ENCODE data around the gene TAP1. TPM values are rescaled to one million over a fixed set of nuclear protein-coding genes. Genes with fewer than 3 reads are reported as not detected.

TAP1 gene
- total RNA-seq, 1 donor from 2014 or later, result 50.6 TPM

DNA sequence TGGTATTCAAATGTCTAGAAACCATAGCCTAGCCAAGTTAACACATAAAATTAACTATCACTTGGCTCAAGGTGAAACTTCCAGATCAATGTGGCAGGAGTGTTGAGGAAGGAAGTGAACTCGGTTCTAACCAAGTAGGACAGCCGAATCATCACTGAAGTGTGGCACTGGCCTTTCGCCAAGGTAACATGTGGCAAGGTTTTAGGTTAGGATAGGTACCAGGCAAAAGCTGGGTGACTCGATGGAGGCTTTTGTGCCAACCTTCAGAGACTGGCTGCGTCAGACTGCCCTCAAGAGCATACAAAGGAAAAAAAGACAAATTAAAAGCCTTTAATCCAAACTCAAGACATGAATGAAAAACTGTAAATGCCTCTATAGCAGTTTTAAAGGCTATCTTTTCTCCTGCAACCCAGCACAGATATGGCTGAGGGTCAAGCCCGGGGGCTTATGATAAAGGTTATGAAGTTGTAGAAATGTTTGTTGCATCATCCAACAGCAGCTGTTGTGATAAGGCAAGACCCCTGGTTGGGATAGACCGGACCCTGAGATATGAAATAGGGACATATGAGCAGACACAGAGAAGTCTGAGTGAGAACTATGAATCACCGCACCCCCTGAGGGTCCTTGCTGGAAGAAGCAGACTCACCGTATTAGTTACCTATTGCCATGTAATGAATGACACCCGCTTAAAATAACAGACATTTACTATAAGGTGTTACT is 12.4 kb upstream of the TAP1 start:
- H3K36me3 ChIP-seq, result no peaks in the 10 kb centered on the region
- TF ChIP-seq POLR2AphosphoS5 (IDR thresholded peaks at IDR 0.05; ENCODE audit: insufficient read depth in 1 of 2, low read depth in 1 of 2) (no peak), POLR2A (IDR thresholded peaks at IDR 0.05) (no peak)
- TF ChIP-seq, protein P1, sequence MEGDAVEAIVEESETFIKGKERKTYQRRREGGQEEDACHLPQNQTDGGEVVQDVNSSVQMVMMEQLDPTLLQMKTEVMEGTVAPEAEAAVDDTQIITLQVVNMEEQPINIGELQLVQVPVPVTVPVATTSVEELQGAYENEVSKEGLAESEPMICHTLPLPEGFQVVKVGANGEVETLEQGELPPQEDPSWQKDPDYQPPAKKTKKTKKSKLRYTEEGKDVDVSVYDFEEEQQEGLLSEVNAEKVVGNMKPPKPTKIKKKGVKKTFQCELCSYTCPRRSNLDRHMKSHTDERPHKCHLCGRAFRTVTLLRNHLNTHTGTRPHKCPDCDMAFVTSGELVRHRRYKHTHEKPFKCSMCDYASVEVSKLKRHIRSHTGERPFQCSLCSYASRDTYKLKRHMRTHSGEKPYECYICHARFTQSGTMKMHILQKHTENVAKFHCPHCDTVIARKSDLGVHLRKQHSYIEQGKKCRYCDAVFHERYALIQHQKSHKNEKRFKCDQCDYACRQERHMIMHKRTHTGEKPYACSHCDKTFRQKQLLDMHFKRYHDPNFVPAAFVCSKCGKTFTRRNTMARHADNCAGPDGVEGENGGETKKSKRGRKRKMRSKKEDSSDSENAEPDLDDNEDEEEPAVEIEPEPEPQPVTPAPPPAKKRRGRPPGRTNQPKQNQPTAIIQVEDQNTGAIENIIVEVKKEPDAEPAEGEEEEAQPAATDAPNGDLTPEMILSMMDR (IDR thresholded peaks at IDR 0.05), result no peak
- no peak overlapping the region for H3K4me3 ChIP-seq
- H3K4me1 ChIP-seq, result no peaks in the 10 kb centered on the region
- DNase-seq (ENCODE audit: extremely low spot score in 2 of 2), result no peak
- intact Hi-C loops (cut with DNase I), result loop anchor here (5.0 kb wide), 1 partner anchor 39 kb away; no protein-coding TSS in a partner anchor
- no peaks in the 10 kb centered on the region for H3K9me3 ChIP-seq
- H3K27me3 ChIP-seq, result no peaks in the 10 kb centered on the region
- H3K27ac ChIP-seq, result no peak overlapping the region

DNA sequence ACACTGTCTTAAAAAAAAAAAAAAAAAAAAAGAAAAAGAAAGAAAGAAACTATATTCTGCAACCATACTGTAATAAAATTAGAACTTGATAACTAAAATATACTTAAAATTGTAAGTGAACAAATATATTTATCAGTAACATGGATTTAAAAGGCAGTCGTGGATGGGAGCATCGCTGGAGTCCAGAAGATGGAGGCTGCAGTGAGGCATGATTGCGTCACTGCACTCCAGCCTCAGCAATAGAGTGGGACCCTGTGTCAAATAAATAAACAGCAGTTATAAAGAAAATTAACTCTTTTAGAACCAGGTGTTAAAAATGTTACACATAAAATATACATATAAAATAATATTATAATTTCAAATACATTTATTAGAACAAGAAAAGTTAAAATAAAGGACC is 9.2 kb upstream of the TAP1 start:
- Histone ChIP-seq H3K4me1 (no peaks in the 10 kb centered on the region), H3K4me3 (no peak overlapping the region), H3K27me3 (no peaks in the 10 kb centered on the region), H3K36me3 (peaks cover 0 to 20% of the 10 kb centered on the region in 2 donors), H3K27ac (no peak overlapping the region), H3K9me3 (no peaks in the 10 kb centered on the region)
- TF ChIP-seq POLR2A (IDR thresholded peaks at IDR 0.05) (no peak), POLR2AphosphoS5 (IDR thresholded peaks at IDR 0.05; ENCODE audit: insufficient read depth in 1 of 2, low read depth in 1 of 2) (no peak)
- TF ChIP-seq, protein P1 (IDR thresholded peaks at IDR 0.05), result no peak
- intact Hi-C loops (cut with DNase I), result no loop called here
- no peak for DNase-seq (ENCODE audit: extremely low spot score in 2 of 2)

DNA sequence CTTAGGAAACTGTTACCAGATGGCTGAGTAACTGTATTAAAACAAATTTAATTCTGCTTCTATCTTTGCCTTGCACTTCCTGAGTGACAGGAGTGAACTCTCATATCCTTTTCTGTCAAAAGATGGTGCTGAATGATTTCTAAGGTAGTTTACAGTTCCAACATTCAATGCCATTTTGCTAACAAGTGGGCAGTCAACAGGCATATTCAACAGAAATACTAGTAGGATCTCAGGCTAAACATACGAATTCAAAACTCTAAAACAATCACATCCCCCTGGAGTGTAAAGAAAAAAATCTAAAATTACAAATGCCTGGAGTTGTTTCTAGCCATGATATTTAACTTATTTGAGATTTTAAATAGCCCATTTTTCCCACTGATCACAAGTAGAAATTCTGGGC is 7.2 kb upstream of the TAP1 start:
- H3K4me3 ChIP-seq, result no peak overlapping the region
- H3K27ac ChIP-seq, result no peak overlapping the region
- H3K27me3 ChIP-seq, result no peaks in the 10 kb centered on the region
- DNase-seq (ENCODE audit: extremely low spot score in 2 of 2), result no peak
- intact Hi-C loops (cut with DNase I), result no loop called here
- no peaks in the 10 kb centered on the region for H3K4me1 ChIP-seq
- TF ChIP-seq POLR2AphosphoS5 (IDR thresholded peaks at IDR 0.05; ENCODE audit: insufficient read depth in 1 of 2, low read depth in 1 of 2) (no peak), POLR2A (IDR thresholded peaks at IDR 0.05) (no peak)
- TF ChIP-seq, protein P1 (IDR thresholded peaks at IDR 0.05), result no peak
- no peaks in the 10 kb centered on the region for H3K9me3 ChIP-seq
- peaks cover 0 to 23% of the 10 kb centered on the region in 2 donors for H3K36me3 ChIP-seq

DNA sequence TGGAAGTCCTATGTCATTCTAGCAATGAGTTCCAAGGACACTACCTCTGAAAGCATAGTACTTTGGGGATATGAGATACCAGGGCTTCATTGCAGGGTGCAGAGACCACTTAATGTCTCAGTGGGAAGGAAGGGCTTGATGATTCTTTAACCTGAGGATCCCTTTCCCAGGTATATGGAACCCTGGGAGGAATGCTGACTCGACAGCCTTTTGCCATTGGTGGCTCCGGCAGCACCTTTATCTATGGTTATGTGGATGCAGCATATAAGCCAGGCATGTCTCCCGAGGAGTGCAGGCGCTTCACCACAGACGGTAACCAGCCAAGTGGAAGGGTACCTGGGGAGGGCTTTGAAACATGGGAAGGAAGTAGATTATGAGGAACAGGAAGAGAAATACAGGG is 4.7 kb upstream of the TAP1 start:
- Histone ChIP-seq H3K9me3 (no peaks in the 10 kb centered on the region), H3K27ac (no peak overlapping the region), H3K4me1 (peaks cover 12% of the 10 kb centered on the region), H3K4me3 (no peak overlapping the region), H3K27me3 (no peaks in the 10 kb centered on the region), H3K36me3 (peaks cover 0 to 23% of the 10 kb centered on the region in 2 donors)
- TF ChIP-seq, protein P1 (IDR thresholded peaks at IDR 0.05), result no peak
- TF ChIP-seq POLR2AphosphoS5 (IDR thresholded peaks at IDR 0.05; ENCODE audit: insufficient read depth in 1 of 2, low read depth in 1 of 2), result no peak
- no peak for TF ChIP-seq POLR2A (IDR thresholded peaks at IDR 0.05)
- no peak for DNase-seq (ENCODE audit: extremely low spot score in 2 of 2)
- intact Hi-C loops (cut with DNase I), result no loop called here

DNA sequence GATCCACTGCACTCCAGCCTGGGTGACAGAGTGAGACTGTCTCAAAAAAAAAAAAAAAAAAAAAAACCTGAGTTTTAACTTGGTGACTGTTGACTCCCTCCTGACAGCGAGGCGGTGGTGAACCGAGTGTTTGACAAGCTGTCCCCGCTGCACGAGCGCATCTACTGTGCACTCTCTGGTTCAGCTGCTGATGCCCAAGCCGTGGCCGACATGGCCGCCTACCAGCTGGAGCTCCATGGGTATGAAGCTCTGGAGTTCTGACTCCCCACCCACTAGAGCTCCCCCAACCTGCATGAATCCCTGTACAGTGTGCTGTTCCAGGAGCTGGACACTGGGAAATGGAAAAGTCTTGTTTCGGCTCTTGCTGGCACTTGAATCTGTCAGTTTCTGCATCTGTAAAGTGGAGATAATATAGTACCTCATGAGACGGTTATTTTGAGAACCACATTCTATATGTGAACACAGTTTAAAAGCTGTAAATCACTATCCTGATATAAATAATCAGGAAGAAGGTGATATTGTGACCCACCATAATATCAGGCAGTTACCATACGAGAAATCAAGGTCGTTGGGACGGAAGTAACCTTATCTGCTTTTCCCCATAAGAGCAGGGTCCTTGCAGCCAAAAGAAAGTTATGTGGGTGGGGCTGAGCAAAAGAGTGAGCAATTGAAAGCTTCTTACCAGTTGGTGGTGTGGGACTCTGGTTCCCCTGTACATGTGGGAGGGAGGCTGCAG is 3.8 kb upstream of the TAP1 start:
- H3K27ac ChIP-seq, result no peak overlapping the region
- intact Hi-C loops (cut with DNase I), result no loop called here
- no peaks in the 10 kb centered on the region for H3K9me3 ChIP-seq
- TF ChIP-seq POLR2AphosphoS5 (IDR thresholded peaks at IDR 0.05; ENCODE audit: insufficient read depth in 1 of 2, low read depth in 1 of 2) (no peak), POLR2A (IDR thresholded peaks at IDR 0.05) (no peak)
- TF ChIP-seq, protein P1 (IDR thresholded peaks at IDR 0.05), result no peak
- H3K4me1 ChIP-seq, result peaks cover 19% of the 10 kb centered on the region
- DNase-seq (ENCODE audit: extremely low spot score in 2 of 2), result no peak
- no peaks in the 10 kb centered on the region for H3K27me3 ChIP-seq
- H3K4me3 ChIP-seq, result no peak overlapping the region
- H3K36me3 ChIP-seq, result peaks cover 0 to 23% of the 10 kb centered on the region in 2 donors

All from vagina (tissue), 2 donors.